ENCODE results near the gene TLR2.

DNA sequence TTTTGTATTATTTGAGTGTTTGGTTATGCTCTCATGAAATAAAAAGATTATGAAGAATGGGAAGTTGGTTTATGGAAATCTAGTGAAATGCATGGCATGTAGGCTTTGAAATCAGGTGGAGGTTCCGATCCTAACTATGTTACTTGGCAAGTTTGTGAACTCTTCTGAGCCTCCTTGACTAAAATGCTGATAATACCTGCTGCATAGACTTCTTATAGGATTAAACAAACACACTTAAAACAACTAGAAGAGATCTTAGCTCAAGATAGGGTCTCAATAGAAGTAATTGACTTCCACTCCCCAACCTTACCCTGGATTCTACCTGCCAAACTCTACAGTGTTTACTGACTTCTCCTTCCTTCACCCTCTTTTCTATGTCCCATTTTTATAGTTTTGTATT, 22.2 kb upstream of the TLR2 start:
- TF ChIP-seq, protein P1, sequence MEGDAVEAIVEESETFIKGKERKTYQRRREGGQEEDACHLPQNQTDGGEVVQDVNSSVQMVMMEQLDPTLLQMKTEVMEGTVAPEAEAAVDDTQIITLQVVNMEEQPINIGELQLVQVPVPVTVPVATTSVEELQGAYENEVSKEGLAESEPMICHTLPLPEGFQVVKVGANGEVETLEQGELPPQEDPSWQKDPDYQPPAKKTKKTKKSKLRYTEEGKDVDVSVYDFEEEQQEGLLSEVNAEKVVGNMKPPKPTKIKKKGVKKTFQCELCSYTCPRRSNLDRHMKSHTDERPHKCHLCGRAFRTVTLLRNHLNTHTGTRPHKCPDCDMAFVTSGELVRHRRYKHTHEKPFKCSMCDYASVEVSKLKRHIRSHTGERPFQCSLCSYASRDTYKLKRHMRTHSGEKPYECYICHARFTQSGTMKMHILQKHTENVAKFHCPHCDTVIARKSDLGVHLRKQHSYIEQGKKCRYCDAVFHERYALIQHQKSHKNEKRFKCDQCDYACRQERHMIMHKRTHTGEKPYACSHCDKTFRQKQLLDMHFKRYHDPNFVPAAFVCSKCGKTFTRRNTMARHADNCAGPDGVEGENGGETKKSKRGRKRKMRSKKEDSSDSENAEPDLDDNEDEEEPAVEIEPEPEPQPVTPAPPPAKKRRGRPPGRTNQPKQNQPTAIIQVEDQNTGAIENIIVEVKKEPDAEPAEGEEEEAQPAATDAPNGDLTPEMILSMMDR (IDR thresholded peaks at IDR 0.05): no peak
- TF ChIP-seq EP300 (IDR thresholded peaks at IDR 0.05) (no peak), POLR2AphosphoS5 (IDR thresholded peaks at IDR 0.05) (no peak)

All from suprapubic skin (tissue), 4 donors.